ENCODE measurements around the gene SPOCK1. TPM values are rescaled to one million over a fixed set of nuclear protein-coding genes. Genes with fewer than 3 reads are reported as not detected.

Gene SPOCK1
- total RNA-seq, 1 donor = 231 TPM

DNA sequence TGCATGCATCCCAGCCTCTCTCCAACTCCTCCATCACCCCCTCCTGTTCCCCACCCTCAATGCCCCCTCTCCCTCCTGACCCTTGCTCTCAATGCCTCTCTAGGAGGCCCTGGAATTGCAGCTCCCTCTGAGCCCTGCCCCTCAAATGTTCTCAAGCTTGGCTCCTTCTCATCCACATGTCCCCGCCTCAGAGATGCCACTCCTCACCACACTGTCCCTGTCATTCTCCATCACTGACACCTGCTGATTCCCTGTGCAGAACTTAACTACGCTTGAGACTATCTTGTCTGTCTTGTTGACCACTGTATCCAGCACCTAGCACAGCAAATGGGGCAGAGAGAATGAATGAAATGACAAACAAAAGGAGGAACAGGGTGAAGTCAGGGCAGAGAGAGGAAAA is 314.4 kb downstream of the SPOCK1 start:
- Histone ChIP-seq H3K79me2 (ENCODE audit: insufficient read depth, low read length) (peaks cover 31% of the 10 kb centered on the region), H3K27me3 (ENCODE audit: insufficient read depth, low read length) (no peaks in the 10 kb centered on the region), H2AFZ (ENCODE audit: low read length) (no peak overlapping the region), H3K27ac (ENCODE audit: low read depth, low read length) (no peak overlapping the region), H3K9me3 (ENCODE audit: low read depth, low read length) (no peaks in the 10 kb centered on the region), H3K4me1 (ENCODE audit: insufficient read depth, low read length) (peaks cover 25% of the 10 kb centered on the region), H3K4me2 (ENCODE audit: insufficient read depth, low read length) (no peak overlapping the region), H3K36me3 (ENCODE audit: insufficient read depth, low read length) (no peaks in the 10 kb centered on the region), H3K4me3 (ENCODE audit: insufficient read depth, low read length) (no peak overlapping the region), H4K20me1 (ENCODE audit: insufficient read depth, low read length) (peaks cover 31% of the 10 kb centered on the region)
- no peak for DNase-seq (ENCODE audit: insufficient read length, low spot score, missing footprints)
- TF ChIP-seq, protein P1, sequence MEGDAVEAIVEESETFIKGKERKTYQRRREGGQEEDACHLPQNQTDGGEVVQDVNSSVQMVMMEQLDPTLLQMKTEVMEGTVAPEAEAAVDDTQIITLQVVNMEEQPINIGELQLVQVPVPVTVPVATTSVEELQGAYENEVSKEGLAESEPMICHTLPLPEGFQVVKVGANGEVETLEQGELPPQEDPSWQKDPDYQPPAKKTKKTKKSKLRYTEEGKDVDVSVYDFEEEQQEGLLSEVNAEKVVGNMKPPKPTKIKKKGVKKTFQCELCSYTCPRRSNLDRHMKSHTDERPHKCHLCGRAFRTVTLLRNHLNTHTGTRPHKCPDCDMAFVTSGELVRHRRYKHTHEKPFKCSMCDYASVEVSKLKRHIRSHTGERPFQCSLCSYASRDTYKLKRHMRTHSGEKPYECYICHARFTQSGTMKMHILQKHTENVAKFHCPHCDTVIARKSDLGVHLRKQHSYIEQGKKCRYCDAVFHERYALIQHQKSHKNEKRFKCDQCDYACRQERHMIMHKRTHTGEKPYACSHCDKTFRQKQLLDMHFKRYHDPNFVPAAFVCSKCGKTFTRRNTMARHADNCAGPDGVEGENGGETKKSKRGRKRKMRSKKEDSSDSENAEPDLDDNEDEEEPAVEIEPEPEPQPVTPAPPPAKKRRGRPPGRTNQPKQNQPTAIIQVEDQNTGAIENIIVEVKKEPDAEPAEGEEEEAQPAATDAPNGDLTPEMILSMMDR (IDR thresholded peaks at IDR 0.05; ENCODE audit: extremely low read depth, low read depth, low read length) = no peak

DNA sequence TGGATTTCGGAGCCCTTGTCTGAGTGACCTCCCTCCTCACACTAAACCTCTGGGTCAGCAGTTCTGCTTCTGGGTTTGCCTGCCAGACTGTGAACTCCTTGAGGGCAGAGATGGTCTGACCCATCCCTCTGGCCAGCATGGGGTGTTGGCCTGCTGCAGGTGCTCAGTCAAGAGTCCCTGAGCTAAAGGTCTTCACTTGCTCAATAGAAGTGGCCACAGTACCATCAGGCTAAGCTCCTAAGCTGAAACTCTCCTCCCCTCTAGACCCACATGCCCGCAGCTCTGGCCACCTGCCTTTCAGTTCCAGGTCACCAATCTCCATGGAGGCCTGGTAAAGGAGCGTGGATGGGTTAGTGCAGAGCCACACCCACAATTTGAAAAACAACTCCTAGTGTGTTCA is 316.6 kb downstream of the SPOCK1 start:
- Histone ChIP-seq H3K36me3 (ENCODE audit: insufficient read depth, low read length) (no peaks in the 10 kb centered on the region), H3K27me3 (ENCODE audit: insufficient read depth, low read length) (no peaks in the 10 kb centered on the region), H3K4me3 (ENCODE audit: insufficient read depth, low read length) (no peak overlapping the region), H3K79me2 (ENCODE audit: insufficient read depth, low read length) (peaks cover 28% of the 10 kb centered on the region), H3K9me3 (ENCODE audit: low read depth, low read length) (no peaks in the 10 kb centered on the region), H3K4me2 (ENCODE audit: insufficient read depth, low read length) (no peak overlapping the region), H2AFZ (ENCODE audit: low read length) (no peak overlapping the region), H3K4me1 (ENCODE audit: insufficient read depth, low read length) (peaks cover 13% of the 10 kb centered on the region), H3K27ac (ENCODE audit: low read depth, low read length) (no peak overlapping the region), H4K20me1 (ENCODE audit: insufficient read depth, low read length) (peaks cover 42% of the 10 kb centered on the region)
- TF ChIP-seq, protein P1 (IDR thresholded peaks at IDR 0.05; ENCODE audit: extremely low read depth, low read depth, low read length) = no peak
- DNase-seq (ENCODE audit: insufficient read length, low spot score, missing footprints) = no peak

DNA sequence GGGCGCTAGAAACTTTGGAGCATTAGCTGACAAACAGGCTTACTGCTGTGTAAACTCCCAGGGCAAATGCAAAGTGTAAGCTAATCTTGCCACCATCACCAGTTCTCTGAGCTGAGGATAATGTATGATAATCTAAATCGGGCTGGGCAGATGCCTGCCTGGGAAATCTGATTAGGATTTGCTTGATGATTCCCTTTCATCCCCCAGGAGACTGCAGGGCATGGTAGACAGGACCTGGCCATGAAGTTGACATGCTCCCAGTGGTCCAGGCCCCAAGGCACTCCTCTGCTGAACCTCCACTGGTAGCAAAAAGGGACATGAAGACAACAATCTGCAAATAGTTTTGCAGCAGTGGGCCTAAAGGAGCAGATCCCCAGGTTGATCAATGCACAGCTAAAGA is 317.5 kb downstream of the SPOCK1 start:
- Histone ChIP-seq H3K27me3 (ENCODE audit: insufficient read depth, low read length) (no peaks in the 10 kb centered on the region), H3K9me3 (ENCODE audit: low read depth, low read length) (no peaks in the 10 kb centered on the region), H3K79me2 (ENCODE audit: insufficient read depth, low read length) (peaks cover 28% of the 10 kb centered on the region), H2AFZ (ENCODE audit: low read length) (no peak overlapping the region), H3K4me3 (ENCODE audit: insufficient read depth, low read length) (no peak overlapping the region), H3K4me1 (ENCODE audit: insufficient read depth, low read length) (peaks cover 4% of the 10 kb centered on the region), H3K36me3 (ENCODE audit: insufficient read depth, low read length) (no peaks in the 10 kb centered on the region), H3K27ac (ENCODE audit: low read depth, low read length) (no peak overlapping the region), H4K20me1 (ENCODE audit: insufficient read depth, low read length) (peaks cover 43% of the 10 kb centered on the region), H3K4me2 (ENCODE audit: insufficient read depth, low read length) (no peak overlapping the region)
- no peak for DNase-seq (ENCODE audit: insufficient read length, low spot score, missing footprints)
- TF ChIP-seq, protein P1 (IDR thresholded peaks at IDR 0.05; ENCODE audit: extremely low read depth, low read depth, low read length) = no peak

DNA sequence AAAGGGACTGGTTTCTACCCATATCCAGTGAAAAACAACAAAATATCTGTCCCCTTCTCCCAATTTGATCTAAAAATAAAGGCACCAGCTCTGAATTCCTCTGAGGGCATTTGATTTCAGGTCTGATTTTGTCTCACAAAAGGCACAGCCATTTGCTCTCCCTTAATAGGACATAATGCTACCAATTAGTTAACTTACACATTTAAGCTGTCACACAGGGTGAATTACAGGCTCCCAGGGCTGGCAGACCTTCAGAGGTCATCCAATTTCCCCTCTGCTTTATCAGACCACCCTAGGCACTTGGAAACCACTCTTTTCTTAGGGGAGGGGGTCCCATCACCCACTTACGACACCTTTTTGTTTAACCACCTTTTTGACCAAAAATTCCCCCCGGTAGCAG is 319.9 kb downstream of the SPOCK1 start:
- no peak overlapping the region for H3K27ac ChIP-seq (ENCODE audit: low read depth, low read length)
- no peaks in the 10 kb centered on the region for H3K9me3 ChIP-seq (ENCODE audit: low read depth, low read length)
- TF ChIP-seq, protein P1 (IDR thresholded peaks at IDR 0.05; ENCODE audit: extremely low read depth, low read depth, low read length) = no peak
- no peak overlapping the region for H3K4me3 ChIP-seq (ENCODE audit: insufficient read depth, low read length)
- no peaks in the 10 kb centered on the region for H3K36me3 ChIP-seq (ENCODE audit: insufficient read depth, low read length)
- H3K4me2 ChIP-seq (ENCODE audit: insufficient read depth, low read length) = no peak overlapping the region
- no peaks in the 10 kb centered on the region for H3K27me3 ChIP-seq (ENCODE audit: insufficient read depth, low read length)
- no peak for DNase-seq (ENCODE audit: insufficient read length, low spot score, missing footprints)
- H4K20me1 ChIP-seq (ENCODE audit: insufficient read depth, low read length) = peaks cover 56% of the 10 kb centered on the region
- peaks cover 16% of the 10 kb centered on the region for H3K79me2 ChIP-seq (ENCODE audit: insufficient read depth, low read length)
- H2AFZ ChIP-seq (ENCODE audit: low read length) = no peak overlapping the region
- H3K4me1 ChIP-seq (ENCODE audit: insufficient read depth, low read length) = no peaks in the 10 kb centered on the region
